ENCODE data around the gene SLC6A1.
"Not testable (repeated sequence)": the region's sequence is repeated elsewhere in the genome, so short reads cannot be mapped to it uniquely, and the experiment has no call there.

Gene SLC6A1

DNA sequence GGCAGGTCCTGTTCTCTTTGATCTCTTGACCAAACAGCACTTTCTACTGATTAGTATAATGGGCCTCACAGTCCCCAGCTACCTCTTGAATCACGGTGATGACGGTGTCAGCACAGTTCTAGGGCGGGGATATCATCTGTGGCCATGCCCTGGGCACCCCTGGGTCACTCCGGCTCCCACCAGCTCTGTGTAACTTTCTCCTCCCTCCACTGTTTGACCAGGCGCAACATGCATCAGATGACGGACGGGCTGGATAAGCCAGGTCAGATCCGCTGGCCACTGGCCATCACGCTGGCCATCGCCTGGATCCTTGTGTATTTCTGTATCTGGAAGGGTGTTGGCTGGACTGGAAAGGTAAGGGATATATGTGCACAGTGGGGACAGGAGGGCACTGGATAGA is 29.6 kb downstream of the SLC6A1 start:
- no peak for DNase-seq

- no peak for DNase-seq
Measured at GRCh38 chr3:11024181-11024580, 31.6 kb downstream of the SLC6A1 start.

DNA sequence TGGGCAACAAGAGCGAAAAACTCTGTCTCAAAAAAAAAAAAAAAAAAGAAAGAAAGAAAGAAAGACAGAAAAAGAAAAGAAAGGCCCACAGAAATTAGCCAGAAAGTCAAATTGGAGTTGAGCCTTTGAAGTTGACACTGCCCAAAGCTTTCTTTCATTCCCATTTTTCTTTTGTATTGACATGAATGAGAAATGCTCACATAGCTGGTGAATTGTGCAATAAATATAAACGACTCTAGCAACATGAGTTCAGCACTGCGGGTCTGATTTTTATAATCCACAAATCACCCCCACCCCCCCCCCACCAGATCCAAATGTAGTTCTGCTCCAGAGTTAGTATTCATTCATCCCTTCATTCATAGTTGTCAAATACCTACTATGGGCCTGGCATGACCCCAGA is 37.4 kb downstream of the SLC6A1 start:
- no peak for DNase-seq

DNA sequence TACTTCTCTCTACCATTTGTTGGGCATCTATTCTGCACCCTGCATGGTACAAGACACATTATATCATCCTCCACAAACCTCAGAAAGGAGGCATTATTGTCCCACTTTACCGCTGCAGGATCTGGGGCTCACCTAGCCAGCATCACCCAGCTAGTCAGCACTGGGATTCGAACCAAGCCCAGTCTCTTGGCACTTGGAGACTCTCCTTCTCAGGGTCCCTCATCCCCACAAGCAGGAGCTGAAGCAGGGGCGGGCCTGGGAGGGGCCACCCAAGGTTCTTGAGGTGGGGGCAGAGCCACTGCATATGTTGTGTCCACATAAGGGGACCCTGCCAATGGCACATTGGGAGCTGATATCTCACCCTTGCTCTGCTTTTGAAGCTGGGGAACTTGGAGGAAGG is 41.3 kb downstream of the SLC6A1 start:
- DNase-seq, result no peak

GRCh38 chr3:11034309-11034985 is 41.9 kb downstream of the SLC6A1 start:
- no peak for DNase-seq

GRCh38 chr3:11035757-11036505 is 43.4 kb downstream of the SLC6A1 start:
- DNase-seq, result no peak

GRCh38 chr3:11037241-11037873 is 44.8 kb downstream of the SLC6A1 start:
- no peak for DNase-seq

GRCh38 chr3:11037976-11038375 is 45.4 kb downstream of the SLC6A1 start:
- DNase-seq, result no peak

DNA sequence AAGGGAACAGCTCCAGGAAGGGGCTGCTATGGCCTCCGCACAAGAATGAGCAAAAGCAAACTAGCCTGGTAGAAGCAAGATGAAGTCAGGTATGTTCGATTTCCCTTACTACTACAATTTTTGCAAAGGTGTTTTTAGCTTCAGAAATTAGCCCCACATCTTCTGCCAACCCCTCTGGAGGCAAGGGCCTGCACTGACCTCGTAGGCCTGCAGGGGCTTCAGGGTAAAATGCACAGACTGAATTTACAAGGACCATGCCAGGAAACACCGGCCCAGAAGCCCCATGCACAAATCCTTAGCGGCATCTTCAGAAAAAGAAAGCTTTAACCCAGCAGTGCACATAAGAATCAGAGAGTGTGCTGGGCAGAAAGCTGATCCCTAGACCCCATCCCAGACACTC is 53.0 kb downstream of the SLC6A1 start:
- DNase-seq, result no peak

DNA sequence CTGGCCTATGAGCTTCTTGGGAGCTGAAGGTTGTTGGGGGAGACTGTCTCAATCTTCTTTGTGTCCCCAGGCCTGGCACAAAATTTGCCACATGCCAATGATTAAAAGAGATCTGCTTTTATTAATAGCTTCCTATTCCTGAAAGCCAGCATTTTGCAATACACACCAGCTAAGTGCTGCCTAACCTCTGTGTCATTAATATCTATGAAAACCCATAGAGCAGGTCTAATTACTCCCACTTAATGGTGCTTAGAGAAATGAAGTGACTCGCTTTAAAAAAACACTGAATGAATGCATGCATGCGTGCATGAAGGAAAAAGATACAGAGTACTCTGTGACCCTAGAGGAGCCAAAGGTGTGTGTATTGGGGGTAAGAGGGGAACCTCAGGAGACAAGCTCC is 55.0 kb downstream of the SLC6A1 start:
- DNase-seq, result no peak

DNA sequence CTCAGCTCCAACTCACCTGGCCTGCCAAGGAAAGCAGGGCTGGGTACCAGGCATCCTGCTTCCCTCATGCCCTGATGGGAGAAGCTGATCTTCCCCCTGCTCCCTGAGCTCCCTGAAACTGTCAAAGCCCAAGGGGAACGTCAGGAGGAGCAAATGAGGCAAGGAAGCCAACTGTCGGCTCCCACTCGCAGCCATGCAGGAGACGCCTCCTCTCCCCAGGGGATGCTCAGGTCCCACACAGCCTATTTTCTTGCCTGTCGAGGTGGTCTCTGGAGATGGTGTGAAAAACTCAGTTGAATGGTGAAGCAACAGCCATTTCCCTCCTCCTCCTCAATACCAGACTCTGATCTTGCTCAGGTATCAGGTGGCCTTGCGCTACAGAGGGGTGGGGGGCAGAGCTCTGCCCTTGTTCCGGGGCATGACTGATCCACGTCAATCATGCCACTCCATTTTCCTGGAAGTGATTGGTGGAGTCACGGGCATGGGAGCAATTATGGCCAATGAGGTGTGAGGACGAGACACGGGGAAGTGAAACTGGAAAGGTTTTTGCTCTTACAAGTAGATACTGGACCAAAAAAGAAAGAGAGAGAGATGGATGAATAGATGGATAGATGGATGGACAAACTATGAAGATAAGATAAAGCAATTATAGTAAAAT is 58.2 kb downstream of the SLC6A1 start:
- no peak for DNase-seq

GRCh38 chr3:11053926-11054503 is 61.5 kb downstream of the SLC6A1 start:
- DNase-seq, result no peak

GRCh38 chr3:11054739-11055438 is 62.3 kb downstream of the SLC6A1 start:
- no peak for DNase-seq

DNA sequence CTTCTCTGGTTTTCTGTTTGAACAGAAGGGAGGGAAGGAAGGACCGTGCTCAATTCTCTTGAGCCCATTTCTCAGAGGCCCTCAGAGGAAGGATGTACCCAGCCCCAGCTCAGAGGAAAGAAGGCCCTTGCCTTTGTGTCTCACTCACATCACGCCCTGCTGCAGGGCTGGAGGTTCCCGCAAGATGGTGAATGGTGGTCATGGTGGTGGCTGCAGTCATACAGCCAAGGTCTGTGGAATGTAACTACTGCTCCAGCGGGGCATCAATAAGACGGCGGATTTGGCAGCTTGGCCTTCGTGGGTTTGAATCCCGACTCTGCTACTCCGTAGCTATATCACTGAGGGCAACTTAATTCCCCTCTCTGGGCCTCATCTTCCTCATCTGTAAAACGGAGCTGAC is 62.9 kb downstream of the SLC6A1 start:
- DNase-seq, result no peak

DNA sequence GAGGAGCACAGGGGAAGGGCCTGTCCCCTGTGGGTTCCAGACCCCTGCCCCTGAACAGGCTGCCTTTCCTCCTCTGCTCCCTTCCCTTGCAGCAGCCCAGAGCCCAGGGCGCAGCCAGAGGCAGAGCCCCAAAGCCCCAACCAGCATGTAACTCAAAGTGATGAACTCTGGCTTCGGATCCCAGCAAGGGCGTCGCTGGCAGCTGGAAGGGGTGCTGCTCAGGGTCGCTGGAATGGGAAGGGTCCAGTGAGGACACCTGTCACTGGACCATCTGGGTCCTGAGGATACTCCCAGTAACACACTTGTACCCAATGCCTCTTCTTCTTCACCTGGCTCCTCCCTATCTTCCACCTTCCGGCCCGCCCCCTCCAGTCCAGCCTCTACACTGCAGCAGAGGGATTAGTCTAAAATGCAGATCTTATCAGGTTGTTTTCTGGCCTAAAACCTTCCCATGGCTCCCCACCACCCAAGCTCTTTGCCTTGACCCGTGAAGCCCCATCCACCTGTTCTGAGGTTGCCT is 64.0 kb downstream of the SLC6A1 start:
- no peak for DNase-seq

DNA sequence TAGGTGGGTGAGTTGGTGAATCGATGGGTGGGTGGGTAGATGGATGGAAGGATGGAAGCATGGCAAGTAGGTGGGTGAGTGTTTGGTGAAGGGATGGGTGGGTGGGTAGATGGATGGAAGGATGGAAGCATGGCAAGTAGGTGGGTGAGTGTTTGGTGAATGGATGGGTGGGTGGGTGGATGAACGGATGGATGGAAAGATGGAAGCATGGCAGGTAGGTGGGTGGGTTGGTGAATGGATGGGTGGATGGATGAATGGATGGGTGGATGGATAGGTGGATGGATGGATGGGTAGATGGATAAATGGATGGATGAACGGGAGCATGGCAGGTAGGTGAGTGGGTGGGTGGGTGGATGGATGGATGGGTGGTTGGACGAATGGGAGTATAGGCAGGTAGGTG is 65.1 kb downstream of the SLC6A1 start:
- no peak for DNase-seq

GRCh38 chr3:11059090-11059798 is 66.7 kb downstream of the SLC6A1 start:
- DNase-seq, result peak in 1 of 5 experiments; percentile 36

- DNase-seq, result no peak
Measured at GRCh38 chr3:11059799-11060115, 67.2 kb downstream of the SLC6A1 start.

GRCh38 chr3:11060500-11061251 is 68.1 kb downstream of the SLC6A1 start:
- DNase-seq, result peak in 3 of 5 experiments; percentile 17 to 60 (median 37)

DNA sequence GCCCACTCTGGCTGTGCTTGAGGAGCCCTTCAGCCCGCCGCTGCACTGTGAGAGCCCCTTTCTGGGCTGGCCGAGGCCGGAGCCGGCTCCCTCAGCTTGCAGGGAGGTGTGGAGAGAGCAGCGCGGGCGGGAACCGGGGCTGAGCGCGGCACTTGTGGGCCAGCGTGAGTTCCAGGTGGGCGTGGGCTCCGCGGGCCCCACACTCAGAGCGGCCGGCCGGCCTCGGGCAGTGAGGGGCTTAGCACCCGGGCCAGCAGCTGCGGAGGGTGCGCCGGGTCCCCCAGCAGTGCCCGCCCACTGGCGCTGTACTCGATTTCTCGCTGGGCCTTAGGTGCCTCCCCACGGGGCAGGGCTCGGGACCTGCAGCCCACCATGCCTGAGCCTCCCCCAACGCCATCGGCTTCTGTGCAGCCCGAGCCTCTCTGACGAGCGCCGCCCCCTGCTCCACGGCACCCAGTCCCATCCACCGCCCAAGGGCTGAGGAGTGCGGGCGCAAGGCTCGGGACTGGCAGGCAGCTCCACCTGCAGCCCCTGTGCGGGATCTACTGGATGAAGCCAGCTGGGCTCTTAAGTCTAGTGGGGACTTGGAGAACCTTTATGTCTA is 68.8 kb downstream of the SLC6A1 start:
- not testable (repeated sequence) for DNase-seq

Measured in T-helper 2 cell (primary cell).